Testis (tissue), 3 donors: ENCODE data around the gene WTAP. TPM values are rescaled to one million over a fixed set of nuclear protein-coding genes. Genes with fewer than 3 reads are reported as not detected.
"Not testable (repeated sequence)": the region's sequence is repeated elsewhere in the genome, so short reads cannot be mapped to it uniquely, and the experiment has no call there.

Source experiments
- DNase-seq: peaks from one replicate; pipeline ENCODE4 v3.0.0-alpha.2; 2019
- H3K27ac ChIP-seq, 2 donors: fragments of 200-600 bp; sonication (generic); one replicate each; pipeline ENCODE4 v1.5.1; 2019
- H3K27me3 ChIP-seq: fragments of 200-600 bp; sonication (generic); one replicate; pipeline ENCODE4 v1.5.1; 2019
- H3K36me3 ChIP-seq: fragments of 200-600 bp; sonication (generic); one replicate; pipeline ENCODE4 v1.5.1; 2017; ENCODE audit warnings: low read depth; ENCODE audit errors: missing control alignments
- H3K4me1 ChIP-seq: fragments of 200-600 bp; sonication (generic); one replicate; pipeline ENCODE4 v1.5.1; 2019
- H3K4me3 ChIP-seq, 2 donors: fragments of 200-600 bp; sonication (generic); one replicate each; pipeline ENCODE4 v1.5.1; 2017 to 2019
- H3K9me3 ChIP-seq: fragments of 200-600 bp; sonication (generic); one replicate; pipeline ENCODE4 v1.5.1; 2017
- POLR2A ChIP-seq: fragments of 450-650 bp; IDR thresholded peaks from one replicate; pipeline ENCODE4 v1.6.1; 2017; ENCODE audit warnings: antibody characterized with exemption, mild to moderate bottlenecking, moderate library complexity
- WGBS, 2 donors: methylation state at CpG; one replicate each; pipeline ENCODE4 v1.1.5; 2018; 5-methylcytosine and 5-hydroxymethylcytosine counted together
- intact Hi-C: fragments of 100-400 bp; cut with DNase I; formaldehyde crosslinking; loops from one replicate; pipeline ENCODE4 v1.15.1; 2023; ENCODE audit warnings: low total_unique reads
- polyA plus RNA-seq: library from polyadenylated mRNA; stranded (reverse); fragments of 350-450 nt; fragmentation: Illumina TruSeq; extraction: RNeasy Lipid Tissue Mini Kit (QIAGEN cat#74804); gene quantifications from one replicate; pipeline ENCODE4 v1.2.3, GENCODE V29; 2014; ENCODE audit warnings: low read depth, low replicate concordance; ENCODE audit not compliant: insufficient read depth
- total RNA-seq, 2 donors: library from RNA; depleted of rRNA; stranded (reverse); fragments of >200 nt; gene quantifications; one replicate each; pipeline ENCODE4 v1.2.3, GENCODE V29; 2016
- TF ChIP-seq, protein P1 (sequence below), 3 experiments: fragments of 450-650 bp in 2 of 3; fragments of 200-600 bp in 1 of 3; sonication (generic) in 1 of 3; IDR thresholded peaks; one replicate each; pipeline ENCODE4 v1.5.1; 2016 to 2019; ENCODE audit warnings: antibody characterized with exemption in 3 of 3, mild to moderate bottlenecking in 2 of 3, moderate library complexity in 1 of 3

WTAP gene
- total and polyA plus RNA-seq, 3 donors from 2014 or later, result 76.7 to 91.2 (median 88.0) TPM

DNA sequence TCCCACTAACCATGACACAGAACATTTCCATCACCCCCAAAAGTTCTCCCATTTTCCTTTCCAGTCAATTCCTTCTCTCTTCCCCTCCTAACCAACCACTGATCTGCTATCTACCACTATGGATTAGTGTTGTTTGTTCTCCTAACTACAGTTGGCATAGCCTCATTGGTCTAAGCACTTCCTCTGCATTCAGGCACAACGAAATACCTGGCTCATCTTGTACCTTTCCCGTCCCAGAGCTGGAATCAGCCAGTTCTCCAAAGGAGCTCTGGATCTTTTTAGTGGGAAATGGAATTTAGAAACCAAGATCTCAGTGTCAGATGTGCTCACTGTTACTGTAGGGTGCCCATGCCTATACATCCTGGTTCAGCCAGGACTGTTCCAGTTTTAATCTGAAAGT, 4.0 kb upstream of the WTAP start:
- no peaks in the 10 kb centered on the region for H3K36me3 ChIP-seq
- H3K27me3 ChIP-seq, result no peaks in the 10 kb centered on the region
- no peaks in the 10 kb centered on the region for H3K9me3 ChIP-seq
- H3K27ac ChIP-seq, result no peak overlapping the region
- peaks cover 5% of the 10 kb centered on the region for H3K4me1 ChIP-seq
- DNase-seq, result no peak
- 89 to 97% methylated on average over 2 of the region's 2 CpGs for WGBS, 2 donors
- TF ChIP-seq, protein P1, sequence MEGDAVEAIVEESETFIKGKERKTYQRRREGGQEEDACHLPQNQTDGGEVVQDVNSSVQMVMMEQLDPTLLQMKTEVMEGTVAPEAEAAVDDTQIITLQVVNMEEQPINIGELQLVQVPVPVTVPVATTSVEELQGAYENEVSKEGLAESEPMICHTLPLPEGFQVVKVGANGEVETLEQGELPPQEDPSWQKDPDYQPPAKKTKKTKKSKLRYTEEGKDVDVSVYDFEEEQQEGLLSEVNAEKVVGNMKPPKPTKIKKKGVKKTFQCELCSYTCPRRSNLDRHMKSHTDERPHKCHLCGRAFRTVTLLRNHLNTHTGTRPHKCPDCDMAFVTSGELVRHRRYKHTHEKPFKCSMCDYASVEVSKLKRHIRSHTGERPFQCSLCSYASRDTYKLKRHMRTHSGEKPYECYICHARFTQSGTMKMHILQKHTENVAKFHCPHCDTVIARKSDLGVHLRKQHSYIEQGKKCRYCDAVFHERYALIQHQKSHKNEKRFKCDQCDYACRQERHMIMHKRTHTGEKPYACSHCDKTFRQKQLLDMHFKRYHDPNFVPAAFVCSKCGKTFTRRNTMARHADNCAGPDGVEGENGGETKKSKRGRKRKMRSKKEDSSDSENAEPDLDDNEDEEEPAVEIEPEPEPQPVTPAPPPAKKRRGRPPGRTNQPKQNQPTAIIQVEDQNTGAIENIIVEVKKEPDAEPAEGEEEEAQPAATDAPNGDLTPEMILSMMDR (IDR thresholded peaks at IDR 0.05), result no peak
- no peak for TF ChIP-seq POLR2A
- no peak overlapping the region for H3K4me3 ChIP-seq
- intact Hi-C loops, result no loop called here

DNA sequence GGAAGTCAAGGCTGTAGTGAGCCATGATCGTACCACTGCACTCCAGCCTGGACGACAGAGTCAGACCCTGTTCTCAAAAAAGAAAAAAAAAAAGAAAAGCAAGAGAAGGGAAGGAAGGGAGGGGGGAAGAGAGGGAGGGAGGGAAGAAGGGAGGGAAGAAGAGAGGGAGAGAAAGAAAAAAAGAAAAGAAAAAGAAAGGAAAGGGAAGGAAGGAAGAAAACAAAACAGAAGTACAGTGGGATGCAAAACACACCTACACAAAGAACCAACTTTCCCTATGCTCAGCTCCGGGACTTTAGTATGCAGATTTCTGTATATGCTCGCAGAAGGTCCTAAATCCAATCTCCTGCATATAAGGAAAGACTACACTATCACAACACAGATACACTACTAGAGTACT, 2.5 kb upstream of the WTAP start:
- H3K27me3 ChIP-seq, result no peaks in the 10 kb centered on the region
- H3K36me3 ChIP-seq, result no peaks in the 10 kb centered on the region
- no peaks in the 10 kb centered on the region for H3K9me3 ChIP-seq
- H3K4me1 ChIP-seq, result peaks cover 13% of the 10 kb centered on the region
- 87 to 94% methylated on average over 4 of the region's 4 CpGs for WGBS, 2 donors
- intact Hi-C loops, result loop anchor here (5.0 kb wide), 1 partner anchor 32 kb away; the partner anchor contains the start of gene SOD2
- no peak overlapping the region for H3K27ac ChIP-seq
- DNase-seq, result no peak
- H3K4me3 ChIP-seq, result no peak overlapping the region
- TF ChIP-seq, protein P1 (IDR thresholded peaks at IDR 0.05), result no peak
- no peak for TF ChIP-seq POLR2A

DNA sequence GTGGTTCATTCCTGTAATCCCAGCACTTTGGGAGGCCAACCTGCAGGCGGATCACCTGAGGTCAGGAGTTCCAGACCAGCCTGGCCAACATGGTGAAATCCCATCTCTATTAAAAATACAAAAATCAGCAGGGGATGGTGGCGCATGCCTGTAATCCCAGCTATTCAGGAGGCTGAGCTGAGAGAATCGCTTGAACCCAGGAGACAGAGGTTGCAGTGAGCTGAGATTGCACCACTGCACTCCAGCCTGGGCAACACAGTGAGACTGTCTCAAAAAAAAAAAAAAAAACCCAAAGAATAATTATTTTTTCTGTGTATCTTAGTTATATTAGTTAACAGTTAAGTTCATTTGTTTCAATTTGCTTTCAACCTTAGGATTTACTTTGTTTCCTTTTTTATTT, 2.1 kb upstream of the WTAP start:
- H3K27me3 ChIP-seq, H3K9me3 ChIP-seq, DNase-seq, H3K36me3 ChIP-seq, H3K4me3 ChIP-seq, H3K27ac ChIP-seq: not testable (repeated sequence)
- 81 to 86% methylated on average over 3 of the region's 3 CpGs for WGBS, 2 donors
- intact Hi-C loops, result loop anchor here (5.0 kb wide), 1 partner anchor 33 kb away; the partner anchor contains the start of gene SOD2
- peaks cover 17% of the 10 kb centered on the region for H3K4me1 ChIP-seq

DNA sequence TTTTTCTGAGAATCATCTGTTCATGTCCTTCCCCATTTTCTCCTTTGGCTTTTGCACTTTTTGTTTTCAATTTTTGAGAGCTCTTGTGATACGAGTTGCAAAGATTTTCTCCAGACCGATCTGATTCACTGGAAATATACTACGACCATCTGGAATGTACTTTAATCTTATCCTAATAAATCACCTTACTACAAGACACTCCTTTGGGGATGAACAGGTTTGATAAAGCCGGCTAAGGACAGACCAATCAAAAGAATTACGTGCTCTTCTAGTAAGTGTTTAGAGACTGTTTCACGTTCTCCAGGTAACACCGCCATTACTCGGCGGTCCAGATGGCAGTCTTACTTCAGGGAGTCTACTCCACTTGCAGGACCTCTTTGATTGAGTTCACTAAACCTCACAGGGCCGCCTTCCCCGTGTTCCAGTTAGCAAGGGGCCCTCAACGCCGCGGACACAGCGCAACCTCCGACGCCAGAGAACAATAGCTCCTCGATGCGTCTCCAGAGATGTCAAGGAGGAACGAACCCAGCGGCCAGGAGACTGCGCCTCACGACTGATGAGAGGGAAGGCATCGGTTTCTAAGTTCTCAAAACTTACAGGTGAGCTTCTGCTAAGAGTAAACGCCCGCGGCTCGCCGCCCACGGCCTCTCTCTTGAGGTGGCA, 920 bp upstream of the WTAP start:
- 3% methylated on average over 24 to 30 of the region's 30 CpGs for WGBS, 2 donors
- no peak for DNase-seq
- Histone ChIP-seq H3K36me3 (no peaks in the 10 kb centered on the region), H3K27ac (peak overlapping the region; percentile 98 to 99), H3K4me1 (peaks cover 20% of the 10 kb centered on the region), H3K9me3 (no peaks in the 10 kb centered on the region), H3K4me3 (peak overlapping the region; percentile 91 to 97), H3K27me3 (no peaks in the 10 kb centered on the region)
- intact Hi-C loops, result loop anchor here (5.0 kb wide), 1 partner anchor 34 kb away; the partner anchor contains the start of gene SOD2
- TF ChIP-seq, protein P1 (IDR thresholded peaks at IDR 0.05), result no peak
- TF ChIP-seq POLR2A, result no peak

DNA sequence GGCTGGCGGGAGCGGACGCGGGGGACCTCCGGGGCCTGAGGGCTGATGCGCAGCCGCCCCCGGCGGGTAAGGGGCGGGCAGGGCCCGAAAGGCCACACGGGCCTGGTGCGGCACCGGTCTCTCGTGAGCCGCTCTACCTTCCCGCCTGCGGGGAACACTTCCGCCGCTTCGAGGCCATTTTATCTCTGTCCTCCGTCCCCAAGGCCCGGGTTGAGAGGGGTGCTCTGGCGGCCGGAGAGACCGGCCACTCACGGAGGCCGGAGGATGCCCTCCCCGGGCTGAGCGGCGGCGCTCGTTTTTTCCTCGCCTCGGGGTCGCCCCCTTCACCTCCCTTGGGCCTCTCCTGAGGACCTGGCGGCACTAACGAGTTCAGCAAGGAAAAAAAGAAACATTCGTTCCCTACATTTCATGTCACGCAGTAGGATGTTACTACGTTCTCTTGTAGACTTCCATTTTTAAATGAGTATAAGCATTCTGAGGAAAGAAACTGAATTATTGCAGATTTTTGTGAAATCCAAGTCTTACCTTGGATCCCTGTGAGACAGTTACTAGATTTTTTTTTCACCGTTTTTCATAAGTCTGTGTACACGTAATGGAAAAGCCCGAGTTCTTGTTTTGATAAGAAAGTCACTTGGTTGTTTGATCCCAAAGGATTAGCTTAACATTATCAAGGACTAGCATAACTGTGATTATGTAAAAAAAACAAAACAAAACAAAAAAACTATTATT, 575 bp downstream of the WTAP start:
- H3K27ac ChIP-seq, result peak overlapping the region; percentile 98 to 99
- H3K9me3 ChIP-seq, result no peaks in the 10 kb centered on the region
- no peak for DNase-seq
- H3K4me3 ChIP-seq, result peak overlapping the region; percentile 91 to 97
- H3K36me3 ChIP-seq, result no peaks in the 10 kb centered on the region
- H3K27me3 ChIP-seq, result no peaks in the 10 kb centered on the region
- peaks cover 20% of the 10 kb centered on the region for H3K4me1 ChIP-seq
- TF ChIP-seq POLR2A, result no peak
- TF ChIP-seq, protein P1 (IDR thresholded peaks at IDR 0.05), result no peak
- intact Hi-C loops, result loop anchor here (2.0 to 5.0 kb wide), 2 partner anchors 33 to 36 kb away; partner anchors contain the start of gene SOD2
- 0% methylated on average over 13 to 30 of the region's 44 CpGs for WGBS, 2 donors
